ENCODE data around the gene SGK1. TPM values are rescaled to one million over a fixed set of nuclear protein-coding genes. Genes with fewer than 3 reads are reported as not detected.

SGK1 gene
- polyA plus RNA-seq, 1 donor from 2014 or later: 10.3 TPM

DNA sequence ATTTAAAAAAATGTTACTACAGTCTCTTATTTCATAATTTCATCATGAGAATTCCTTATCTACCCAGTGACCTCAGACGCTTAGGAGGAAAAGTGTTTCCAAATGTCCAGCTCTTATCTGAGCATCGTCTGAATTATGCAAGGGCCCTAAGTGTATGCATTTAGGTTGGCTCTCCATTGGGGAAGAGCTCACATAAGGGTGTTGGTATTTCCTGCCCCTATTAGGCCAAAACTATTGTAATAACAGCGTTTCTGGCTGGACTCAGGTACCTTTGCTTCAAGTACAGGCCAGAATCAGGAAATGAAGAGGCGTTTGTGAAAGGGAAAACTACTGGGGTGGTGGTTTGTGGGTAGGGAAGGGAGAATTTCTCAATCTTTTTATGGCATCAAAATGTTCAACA, 40.4 kb upstream of the SGK1 start:
- Histone ChIP-seq H3K79me2 (replicated peaks; ENCODE audit: insufficient read depth, low read length) (no peaks in the 10 kb centered on the region), H3K9me2 (ENCODE audit: insufficient read depth, low read length) (no peaks in the 10 kb centered on the region), H3K4me2 (ENCODE audit: low read length) (no peak overlapping the region), H3K27me3 (ENCODE audit: insufficient read depth, low read depth, low read length) (no peaks in the 10 kb centered on the region), H3K36me3 (ENCODE audit: insufficient read depth, low read length) (no peaks in the 10 kb centered on the region), H3K9ac (ENCODE audit: low read length) (no peak overlapping the region), H3K27ac (ENCODE audit: low read length) (no peak overlapping the region), H3K9me3 (ENCODE audit: low read length) (no peaks in the 10 kb centered on the region), H3F3A (ENCODE audit: insufficient read depth, low read length, poor library complexity, severe bottlenecking) (no peaks in the 10 kb centered on the region), H3K4me3 (ENCODE audit: low read length) (no peak overlapping the region), H4K20me1 (ENCODE audit: insufficient read depth) (no peaks in the 10 kb centered on the region), H2AFZ (ENCODE audit: low read depth, low read length) (no peak overlapping the region)
- no peak for TF ChIP-seq MXI1 (conservative IDR thresholded peaks at IDR 0.05; ENCODE audit: poor library complexity, severe bottlenecking)
- TF ChIP-seq POLR2AphosphoS5 (IDR thresholded peaks at IDR 0.05): no peak
- TF ChIP-seq EZH2 (IDR thresholded peaks at IDR 0.05; ENCODE audit: borderline replicate concordance, insufficient read depth, low read length, poor library complexity, severe bottlenecking): no peak
- TF ChIP-seq TAF1 (IDR thresholded peaks at IDR 0.05; ENCODE audit: low read depth): no peak
- no peak for TF ChIP-seq EP300 (conservative IDR thresholded peaks at IDR 0.05; ENCODE audit: poor library complexity, severe bottlenecking)
- TF ChIP-seq, protein P1, sequence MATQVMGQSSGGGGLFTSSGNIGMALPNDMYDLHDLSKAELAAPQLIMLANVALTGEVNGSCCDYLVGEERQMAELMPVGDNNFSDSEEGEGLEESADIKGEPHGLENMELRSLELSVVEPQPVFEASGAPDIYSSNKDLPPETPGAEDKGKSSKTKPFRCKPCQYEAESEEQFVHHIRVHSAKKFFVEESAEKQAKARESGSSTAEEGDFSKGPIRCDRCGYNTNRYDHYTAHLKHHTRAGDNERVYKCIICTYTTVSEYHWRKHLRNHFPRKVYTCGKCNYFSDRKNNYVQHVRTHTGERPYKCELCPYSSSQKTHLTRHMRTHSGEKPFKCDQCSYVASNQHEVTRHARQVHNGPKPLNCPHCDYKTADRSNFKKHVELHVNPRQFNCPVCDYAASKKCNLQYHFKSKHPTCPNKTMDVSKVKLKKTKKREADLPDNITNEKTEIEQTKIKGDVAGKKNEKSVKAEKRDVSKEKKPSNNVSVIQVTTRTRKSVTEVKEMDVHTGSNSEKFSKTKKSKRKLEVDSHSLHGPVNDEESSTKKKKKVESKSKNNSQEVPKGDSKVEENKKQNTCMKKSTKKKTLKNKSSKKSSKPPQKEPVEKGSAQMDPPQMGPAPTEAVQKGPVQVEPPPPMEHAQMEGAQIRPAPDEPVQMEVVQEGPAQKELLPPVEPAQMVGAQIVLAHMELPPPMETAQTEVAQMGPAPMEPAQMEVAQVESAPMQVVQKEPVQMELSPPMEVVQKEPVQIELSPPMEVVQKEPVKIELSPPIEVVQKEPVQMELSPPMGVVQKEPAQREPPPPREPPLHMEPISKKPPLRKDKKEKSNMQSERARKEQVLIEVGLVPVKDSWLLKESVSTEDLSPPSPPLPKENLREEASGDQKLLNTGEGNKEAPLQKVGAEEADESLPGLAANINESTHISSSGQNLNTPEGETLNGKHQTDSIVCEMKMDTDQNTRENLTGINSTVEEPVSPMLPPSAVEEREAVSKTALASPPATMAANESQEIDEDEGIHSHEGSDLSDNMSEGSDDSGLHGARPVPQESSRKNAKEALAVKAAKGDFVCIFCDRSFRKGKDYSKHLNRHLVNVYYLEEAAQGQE (IDR thresholded peaks at IDR 0.05; ENCODE audit: borderline replicate concordance): no peak
- TF ChIP-seq SMC3 (conservative IDR thresholded peaks at IDR 0.05; ENCODE audit: poor library complexity): no peak
- TF ChIP-seq, protein P2, sequence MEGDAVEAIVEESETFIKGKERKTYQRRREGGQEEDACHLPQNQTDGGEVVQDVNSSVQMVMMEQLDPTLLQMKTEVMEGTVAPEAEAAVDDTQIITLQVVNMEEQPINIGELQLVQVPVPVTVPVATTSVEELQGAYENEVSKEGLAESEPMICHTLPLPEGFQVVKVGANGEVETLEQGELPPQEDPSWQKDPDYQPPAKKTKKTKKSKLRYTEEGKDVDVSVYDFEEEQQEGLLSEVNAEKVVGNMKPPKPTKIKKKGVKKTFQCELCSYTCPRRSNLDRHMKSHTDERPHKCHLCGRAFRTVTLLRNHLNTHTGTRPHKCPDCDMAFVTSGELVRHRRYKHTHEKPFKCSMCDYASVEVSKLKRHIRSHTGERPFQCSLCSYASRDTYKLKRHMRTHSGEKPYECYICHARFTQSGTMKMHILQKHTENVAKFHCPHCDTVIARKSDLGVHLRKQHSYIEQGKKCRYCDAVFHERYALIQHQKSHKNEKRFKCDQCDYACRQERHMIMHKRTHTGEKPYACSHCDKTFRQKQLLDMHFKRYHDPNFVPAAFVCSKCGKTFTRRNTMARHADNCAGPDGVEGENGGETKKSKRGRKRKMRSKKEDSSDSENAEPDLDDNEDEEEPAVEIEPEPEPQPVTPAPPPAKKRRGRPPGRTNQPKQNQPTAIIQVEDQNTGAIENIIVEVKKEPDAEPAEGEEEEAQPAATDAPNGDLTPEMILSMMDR (IDR thresholded peaks at IDR 0.05; ENCODE audit: poor library complexity, severe bottlenecking): no peak
- TF ChIP-seq RAD21 (conservative IDR thresholded peaks at IDR 0.05): no peak

DNA sequence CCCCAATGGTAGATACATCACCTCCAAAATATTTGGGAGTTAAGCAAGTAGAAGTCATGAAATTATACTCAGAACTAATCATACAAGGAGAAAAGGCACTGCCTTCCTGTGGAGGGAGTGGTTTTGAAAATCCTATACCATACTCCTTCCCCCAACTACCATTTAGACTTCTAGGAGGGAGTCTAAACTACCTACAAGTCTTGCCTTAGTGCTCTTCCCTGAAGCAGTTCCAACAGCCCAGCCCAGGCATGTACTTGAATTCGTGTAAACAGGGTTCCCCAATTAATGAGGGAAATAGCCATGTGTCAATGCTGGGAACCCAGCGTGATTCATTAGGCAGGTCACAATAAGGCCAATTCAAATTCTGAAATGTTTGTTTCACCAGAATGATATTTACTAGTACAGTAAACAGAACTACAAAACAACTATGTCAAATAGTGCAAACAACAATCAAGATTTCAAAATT, 39.1 kb upstream of the SGK1 start:
- TF ChIP-seq SMC3 (conservative IDR thresholded peaks at IDR 0.05; ENCODE audit: poor library complexity) (no peak), EP300 (conservative IDR thresholded peaks at IDR 0.05; ENCODE audit: poor library complexity, severe bottlenecking) (no peak), EZH2 (IDR thresholded peaks at IDR 0.05; ENCODE audit: borderline replicate concordance, insufficient read depth, low read length, poor library complexity, severe bottlenecking) (no peak), RAD21 (conservative IDR thresholded peaks at IDR 0.05) (no peak), POLR2AphosphoS5 (IDR thresholded peaks at IDR 0.05) (no peak), TAF1 (IDR thresholded peaks at IDR 0.05; ENCODE audit: low read depth) (no peak), MXI1 (conservative IDR thresholded peaks at IDR 0.05; ENCODE audit: poor library complexity, severe bottlenecking) (no peak)
- TF ChIP-seq, protein P1 (IDR thresholded peaks at IDR 0.05; ENCODE audit: borderline replicate concordance): no peak
- TF ChIP-seq, protein P2 (IDR thresholded peaks at IDR 0.05; ENCODE audit: poor library complexity, severe bottlenecking): no peak
- H3K9me3 ChIP-seq (ENCODE audit: low read length): no peaks in the 10 kb centered on the region
- H3K36me3 ChIP-seq (ENCODE audit: insufficient read depth, low read length): no peaks in the 10 kb centered on the region
- H3K4me3 ChIP-seq (ENCODE audit: low read length): no peak overlapping the region
- H2AFZ ChIP-seq (ENCODE audit: low read depth, low read length): no peak overlapping the region
- H4K20me1 ChIP-seq (ENCODE audit: insufficient read depth): no peaks in the 10 kb centered on the region
- no peaks in the 10 kb centered on the region for H3K27me3 ChIP-seq (ENCODE audit: insufficient read depth, low read depth, low read length)
- no peak overlapping the region for H3K4me2 ChIP-seq (ENCODE audit: low read length)
- no peak overlapping the region for H3K27ac ChIP-seq (ENCODE audit: low read length)
- no peaks in the 10 kb centered on the region for H3F3A ChIP-seq (ENCODE audit: insufficient read depth, low read length, poor library complexity, severe bottlenecking)
- H3K79me2 ChIP-seq (replicated peaks; ENCODE audit: insufficient read depth, low read length): no peaks in the 10 kb centered on the region
- no peaks in the 10 kb centered on the region for H3K9me2 ChIP-seq (ENCODE audit: insufficient read depth, low read length)
- H3K9ac ChIP-seq (ENCODE audit: low read length): no peak overlapping the region
